K562 (cell line): ENCODE data around the gene PAX2. TPM values are rescaled to one million over a fixed set of nuclear protein-coding genes. Genes with fewer than 3 reads are reported as not detected.

Experiments used
- ATAC-seq: fragments of 200-7000 bp; cut with Tn5 transposase; 3 replicates; pipeline ENCODE4 v1.9.1; 2020; ENCODE audit warnings: moderate library complexity
- BruUV-seq: library from RNA; stranded (reverse); fragments of 400-500 nt; replicated peaks from 2 replicates; lab custom pipeline; 2021; lab: Mats Ljungman, UMichigan
- CTCF ChIA-PET: fragments of 300-600 bp; formaldehyde crosslinking; extraction: SDS; loops from one replicate; lab custom pipeline; 2021; ENCODE audit warnings: low intra/inter-chr PET ratio; lab: Yijun Ruan, JAX
- POLR2A ChIA-PET: fragments of 300-600, 350-650 bp; sonication (Branson Sonifier 250); formaldehyde crosslinking; extraction: SDS; loops from one replicate; lab custom pipeline; 2021; ENCODE audit warnings: antibody characterized with exemption, inconsistent platforms; lab: Yijun Ruan, JAX
- DNase-seq, 4 experiments: peaks; one replicate each; pipeline versions ENCODE4 v3.0.0 to v3.0.0-alpha.2; 2011 to 2018; ENCODE audit warnings: low spot score in 3 of 4, mixed read lengths in 3 of 4; ENCODE audit errors: extremely low read depth in 1 of 4
- FAIRE-seq: peaks from 2 replicates; lab custom pipeline; 2011; peaks lifted over from hg19 to GRCh38; lab: Jason Lieb, UNC
- H2AFZ ChIP-seq: 2 replicates; pipeline ENCODE4 v1.6.0; 2011; ENCODE audit warnings: low read depth, low read length, control low read depth, inconsistent platforms
- H3K27ac ChIP-seq: fragments of 200-600 bp; 3 replicates; pipeline ENCODE4 v1.8.0; 2011; ENCODE audit warnings: low read depth, mild to moderate bottlenecking, control low read depth, inconsistent platforms, low read length, moderate library complexity, mixed read lengths; ENCODE audit errors: extremely low read depth
- H3K27me3 ChIP-seq, 2 experiments: fragments of 300-600 bp in 1 of 2; 2 replicates in 1 of 2; 3 replicates in 1 of 2; pipeline versions ENCODE4 v1.6.0 to v1.8.0; 2011; ENCODE audit warnings: inconsistent platforms in 2 of 2, low read length in 2 of 2, mild to moderate bottlenecking in 1 of 2, mixed read lengths in 1 of 2, moderate library complexity in 1 of 2; ENCODE audit not compliant: control insufficient read depth in 2 of 2, insufficient read depth in 2 of 2
- H3K36me3 ChIP-seq: fragments of 300-600 bp; 3 replicates; pipeline ENCODE4 v1.8.0; 2011; ENCODE audit warnings: mild to moderate bottlenecking, low read length, inconsistent platforms; ENCODE audit not compliant: control insufficient read depth, insufficient read depth
- H3K4me1 ChIP-seq, 2 experiments: fragments of 200-600 bp in 1 of 2; replicated peaks in 1 of 2; 2 replicates in 1 of 2; 3 replicates in 1 of 2; pipeline versions ENCODE4 v1.5.1 to v1.8.0; 2011; ENCODE audit warnings: inconsistent platforms in 2 of 2, low read length in 2 of 2, mild to moderate bottlenecking in 1 of 2, mixed read lengths in 1 of 2, moderate library complexity in 1 of 2; ENCODE audit not compliant: control insufficient read depth in 2 of 2, insufficient read depth in 2 of 2
- H3K4me2 ChIP-seq: 2 replicates; pipeline ENCODE4 v1.6.1; 2011; ENCODE audit warnings: low read length, control low read depth, inconsistent platforms, mixed read lengths; ENCODE audit not compliant: insufficient read depth
- H3K4me3 ChIP-seq: fragments of 200-600 bp; sonication (generic), shearing (Covaris generic); 2 replicates; pipeline ENCODE4 v1.5.1; 2016; ENCODE audit warnings: control low read depth, inconsistent platforms
- H3K79me2 ChIP-seq: fragments of 200-600 bp; 3 replicates; pipeline ENCODE4 v1.8.0; 2011; ENCODE audit warnings: low read length, inconsistent platforms; ENCODE audit not compliant: control insufficient read depth, insufficient read depth
- H3K9ac ChIP-seq, 2 experiments: 2 replicates each; pipeline versions ENCODE4 v1.6.0 to v1.6.1; 2011; ENCODE audit warnings: low read depth in 2 of 2, low read length in 2 of 2, control low read depth in 1 of 2, inconsistent platforms in 1 of 2, mild to moderate bottlenecking in 1 of 2, mixed read lengths in 1 of 2; ENCODE audit not compliant: insufficient read depth in 1 of 2
- H3K9me1 ChIP-seq: one replicate; pipeline ENCODE4 v1.6.0; 2011; ENCODE audit warnings: inconsistent platforms, mild to moderate bottlenecking, low read length, moderate library complexity; ENCODE audit not compliant: control insufficient read depth, insufficient read depth
- H3K9me3 ChIP-seq: replicated peaks from 2 replicates; pipeline ENCODE4 v1.5.1; 2011; ENCODE audit warnings: low read depth, low read length, inconsistent platforms; ENCODE audit not compliant: control insufficient read depth, insufficient read depth
- H4K20me1 ChIP-seq: replicated peaks from 2 replicates; pipeline ENCODE4 v1.6.1; 2011; ENCODE audit warnings: low read length, inconsistent platforms, mixed read lengths; ENCODE audit not compliant: control insufficient read depth, insufficient read depth
- ATF3 ChIP-seq, 2 experiments: fragments of 450-650 bp in 1 of 2; sonication (generic) in 1 of 2; formaldehyde crosslinking in 1 of 2; IDR thresholded peaks in 1 of 2; conservative IDR thresholded peaks in 1 of 2; 2 replicates each; pipeline versions ENCODE4 v1.6.1 to v1.8.1; 2016 to 2023; ENCODE audit warnings: mild to moderate bottlenecking in 2 of 2, moderate library complexity in 2 of 2, inconsistent platforms in 1 of 2, missing genetic modification reagents in 1 of 2
- COPS2 ChIP-seq: fragments of 450-650 bp; conservative IDR thresholded peaks from 2 replicates; pipeline ENCODE4 v1.6.1; 2016; ENCODE audit warnings: mild to moderate bottlenecking, moderate library complexity
- KLF10 ChIP-seq: fragments of 250-450 bp; sonication (Bioruptor Pico); IDR thresholded peaks from 2 replicates; pipeline ENCODE4 v1.6.1; 2021; ENCODE audit warnings: matching md5 sums
- MBD2 ChIP-seq: sonication (generic); IDR thresholded peaks from 2 replicates; pipeline ENCODE4 v1.6.1; 2016; ENCODE audit warnings: low read depth, borderline replicate concordance
- MEF2D ChIP-seq: conservative IDR thresholded peaks from 2 replicates; pipeline ENCODE4 v1.6.1; 2016; ENCODE audit warnings: low read depth, missing genetic modification characterization, missing compliant biosample characterization
- RAD51 ChIP-seq: fragments of 450-650 bp; IDR thresholded peaks from 2 replicates; pipeline ENCODE4 v1.7.1; 2016; ENCODE audit warnings: low read depth, mild to moderate bottlenecking, borderline replicate concordance
- SNRNP70 ChIP-seq: fragments of 200-400 bp; formaldehyde crosslinking; optimal IDR thresholded peaks from 2 replicates; pipeline ENCODE3; 2017; ENCODE audit warnings: low read depth, low read length
- YY1 ChIP-seq, 3 experiments: IDR thresholded peaks; 2 replicates each; pipeline ENCODE4 v1.6.1; 2011; ENCODE audit warnings: low read length in 2 of 3, mild to moderate bottlenecking in 2 of 3, moderate library complexity in 2 of 3, borderline replicate concordance in 1 of 3, control low read depth in 1 of 3, low read depth in 1 of 3; ENCODE audit not compliant: insufficient read depth in 3 of 3, insufficient replicate concordance in 2 of 3, control insufficient read depth in 1 of 3, insufficient read length in 1 of 3; ENCODE audit errors: extremely low read depth in 1 of 3
- ZNF766 ChIP-seq: fragments of 200-800 bp; sonication (Bioruptor generic); conservative IDR thresholded peaks from 2 replicates; pipeline ENCODE4 v1.6.1; 2016; ENCODE audit warnings: missing genetic modification characterization, missing compliant biosample characterization
- WGBS: fragments of 100-300 bp; shearing (Covaris generic); methylation state at CpG from one replicate; pipeline ENCODE4 v1.1.6; 2016; ENCODE audit warnings: low coverage, mixed read lengths; ENCODE audit not compliant: insufficient coverage; ENCODE audit errors: missing lambda C conversion rate; 5-methylcytosine and 5-hydroxymethylcytosine counted together
- in situ Hi-C: fragments of 300-500 bp; cut with MboI; formaldehyde crosslinking; loops from 4 replicates; pipeline ENCODE4 v1.15.0; 2018; ENCODE audit warnings: inconsistent platforms, mixed read lengths
- intact Hi-C: fragments of 100-400 bp; cut with micrococcal nuclease; formaldehyde crosslinking; loops from 2 replicates; pipeline ENCODE4 v1.14.2; 2022
- polyA plus RNA-seq, 8 experiments: library from polyadenylated mRNA; depleted of rRNA in 4 of 8; stranded (reverse) in 5 of 8; unstranded in 3 of 8; fragments of >200 nt; fragmentation: Nextera tagmentation in 2 of 8; fragmentation: Illumina TruSeq in 1 of 8; extraction: Ambion mirVana in 2 of 8; extraction: Trizol in 1 of 8; gene quantifications; 2 replicates each; pipeline versions ENCODE4 v1.2.1 to v1.2.3, GENCODE V29; 2011 to 2014; ENCODE audit warnings: inconsistent platforms in 1 of 8, missing spikeins in 1 of 8
- total RNA-seq, 7 experiments: library from RNA; depleted of rRNA in 6 of 7; stranded (reverse); fragments of >200 nt in 6 of 7; fragmentation: Illumina TruSeq in 2 of 7; extraction: Trizol in 2 of 7; gene quantifications; 2 replicates each; pipeline versions ENCODE4 v1.2.1 to v1.2.3, GENCODE V29; 2011 to 2021; ENCODE audit warnings: low replicate concordance in 1 of 7

Gene PAX2
- total and polyA plus RNA-seq, 9 of the 15 experiments (the other 6 are each of a cell fraction or from before 2014, with no cell fraction given), result not detected

DNA sequence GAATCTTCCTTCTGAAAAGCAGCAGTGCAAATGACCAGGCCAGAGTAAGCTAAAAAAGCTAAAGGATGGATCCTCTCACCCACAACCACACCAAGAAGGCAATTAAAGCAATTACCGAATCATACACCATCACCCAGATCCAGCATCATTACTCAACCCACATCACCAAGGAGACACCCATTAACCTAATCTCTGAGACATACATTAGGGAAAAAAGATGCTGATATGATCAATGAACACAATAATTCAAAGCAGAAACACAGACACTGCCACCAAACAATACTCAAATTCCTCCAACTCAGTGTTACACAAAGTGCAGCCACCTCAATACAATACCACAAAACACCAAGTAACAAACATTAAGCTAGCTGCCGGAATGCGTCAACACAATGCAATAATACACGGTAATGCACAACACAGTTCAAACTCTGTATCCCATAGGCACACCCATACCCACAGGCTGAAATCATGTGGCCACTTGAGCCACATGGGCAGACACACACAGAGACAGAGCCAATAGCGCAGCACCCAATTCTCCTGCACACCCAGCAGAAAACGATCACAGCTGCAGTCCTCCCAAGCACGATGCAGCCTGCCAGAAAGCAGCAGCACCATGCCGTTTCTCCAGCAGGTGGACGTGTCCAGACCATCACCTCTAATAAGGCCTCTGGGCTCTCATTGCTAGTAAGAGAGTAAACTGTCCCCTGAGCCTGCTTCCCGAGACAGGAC, 21.5 kb downstream of the PAX2 start (continued):
- TF ChIP-seq ATF3 (IDR thresholded peaks at IDR 0.05), result no peak
- TF ChIP-seq ATF3 (CRISPR knock-in tag; conservative IDR thresholded peaks at IDR 0.05), result no peak
- TF ChIP-seq SNRNP70, result no peak

- Histone ChIP-seq H3K36me3 (no peaks in the 10 kb centered on the region), H3K4me2 (no peak overlapping the region), H4K20me1 (no peaks in the 10 kb centered on the region), H3K27ac (no peak overlapping the region), H3K4me3 (no peak overlapping the region), H3K4me1 (no peaks in the 10 kb centered on the region), H3K9ac (no peak overlapping the region), H2AFZ (no peak overlapping the region), H3K9me1 (no peaks in the 10 kb centered on the region), H3K79me2 (no peaks in the 10 kb centered on the region), H3K9me3 (no peaks in the 10 kb centered on the region), H3K27me3 (peaks cover 0 to 19% of the 10 kb centered on the region in 2 experiments; a peak in 2 of 5 replicates)
- ChIA-PET POLR2A (interaction anchor here (0.6 kb wide), 1 partner anchor 454 kb away, joined by 4 read pairs; no protein-coding TSS in a partner anchor), CTCF (no interaction called here)
- DNase-seq, result no peak
- TF ChIP-seq KLF10 (CRISPR knock-in tag) (no peak), YY1 (IDR thresholded peaks at IDR 0.05; ENCODE audit: borderline replicate concordance in 1 of 3, control insufficient read depth in 1 of 3, extremely low read depth in 1 of 3, insufficient read depth in 3 of 3, insufficient read length in 1 of 3, insufficient replicate concordance in 2 of 3, low read depth in 1 of 3, low read length in 2 of 3) (no peak), COPS2 (no peak), ZNF766 (CRISPR knock-in tag) (no peak), MBD2 (no peak), RAD51 (no peak), MEF2D (tag) (no peak)
- intact Hi-C loops, result loop anchor here (10.0 kb wide), 1 partner anchor 107 kb away; no protein-coding TSS in a partner anchor
- in situ Hi-C loops, result no loop called here
- BruUV-seq, result no TSS peak
- ATAC-seq, result no peak
- WGBS, result 0% methylated on average over 5 of the region's 5 CpGs
- no peak for FAIRE-seq
Observed at GRCh38 chr10:100767422-100767775, 22.0 kb downstream of the PAX2 start.
